ENCODE measurements around the gene MPHOSPH10. TPM values are rescaled to one million over a fixed set of nuclear protein-coding genes. Genes with fewer than 3 reads are reported as not detected.
A peak's percentile ranks its signal among the peaks of the same experiment; 100 is the strongest.
"Not testable (repeated sequence)": the region's sequence is repeated elsewhere in the genome, so short reads cannot be mapped to it uniquely, and the experiment has no call there.

MPHOSPH10 gene
- total and polyA plus RNA-seq, 2 of the 13 experiments (the other 11 are each of a cell fraction or from before 2014, with no cell fraction given): 37.8 to 137 TPM

DNA sequence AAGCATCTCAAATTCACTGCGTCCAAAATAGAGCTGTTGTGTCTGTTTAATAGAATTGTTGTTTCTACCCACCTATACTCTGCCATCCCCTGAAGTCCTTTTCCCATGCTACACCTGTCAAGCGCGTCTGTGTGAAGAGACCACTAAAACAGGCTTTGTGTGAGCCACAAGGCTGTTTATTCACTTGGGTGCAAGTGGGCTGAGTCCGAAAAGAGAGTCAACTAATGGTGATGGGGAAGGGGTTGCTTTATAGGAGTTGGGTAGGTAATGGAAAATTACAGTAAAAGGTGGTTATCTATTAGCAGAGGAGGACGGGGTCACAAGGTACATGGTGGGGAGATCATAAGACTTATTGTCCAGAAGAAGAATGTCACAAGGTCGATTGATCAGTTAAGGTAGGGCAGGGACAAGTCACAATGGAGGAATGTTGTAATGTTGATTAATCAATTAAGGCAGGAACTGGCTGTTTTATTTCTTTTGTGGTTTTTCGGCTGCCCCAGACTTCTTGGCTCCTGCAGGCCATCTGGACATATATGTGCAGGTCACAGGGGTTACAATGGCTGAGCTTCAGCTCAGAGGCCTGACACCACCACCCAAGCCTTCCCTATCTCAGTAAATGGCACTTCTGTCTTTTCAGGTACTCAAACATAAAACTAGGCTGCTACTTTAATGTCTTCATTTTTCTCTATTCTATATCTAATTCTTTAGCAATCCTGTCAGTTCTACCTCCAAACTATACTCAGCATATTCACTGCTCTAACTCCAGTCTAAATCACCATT, 1.1 kb downstream of the MPHOSPH10 start (continued):
- TF ChIP-seq, protein P1, sequence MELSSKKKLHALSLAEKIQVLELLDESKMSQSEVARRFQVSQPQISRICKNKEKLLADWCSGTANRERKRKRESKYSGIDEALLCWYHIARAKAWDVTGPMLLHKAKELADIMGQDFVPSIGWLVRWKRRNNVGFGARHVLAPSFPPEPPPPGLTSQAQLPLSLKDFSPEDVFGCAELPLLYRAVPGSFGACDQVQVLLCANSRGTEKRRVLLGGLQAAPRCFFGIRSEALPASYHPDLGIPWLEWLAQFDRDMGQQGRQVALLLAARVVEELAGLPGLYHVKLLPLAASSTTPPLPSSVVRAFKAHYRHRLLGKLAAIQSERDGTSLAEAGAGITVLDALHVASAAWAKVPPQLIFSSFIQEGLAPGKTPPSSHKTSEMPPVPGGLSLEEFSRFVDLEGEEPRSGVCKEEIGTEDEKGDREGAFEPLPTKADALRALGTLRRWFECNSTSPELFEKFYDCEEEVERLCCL (CRISPR knock-in tag; IDR thresholded peaks at IDR 0.05; ENCODE audit: borderline replicate concordance): 0 out of 2 replicates have a peak, but pooled peaks have one; percentile 21
- TF ChIP-seq SAP130 (CRISPR knock-in tag; IDR thresholded peaks at IDR 0.05; ENCODE audit: low read depth) (peak; percentile 66; the same call in 1 of the 2 replicates), TAF1 (CRISPR knock-in tag; IDR thresholded peaks at IDR 0.05) (peak; percentile 34; the same call in 1 of the 2 replicates), CREB1 (CRISPR knock-in tag; IDR thresholded peaks at IDR 0.05) (peak; percentile 55; the same call in 1 of the 2 replicates), ZFX (CRISPR knock-in tag; IDR thresholded peaks at IDR 0.05; ENCODE audit: low read depth) (peak; percentile 45; the same call in 1 of the 2 replicates), GATA4 (IDR thresholded peaks at IDR 0.05; ENCODE audit: borderline replicate concordance, low read depth) (peak; percentile 76), ZBTB7B (CRISPR knock-in tag; IDR thresholded peaks at IDR 0.05) (peak; percentile 34; the same call in 1 of the 2 replicates), ONECUT2 (CRISPR knock-in tag; IDR thresholded peaks at IDR 0.05) (peak; percentile 84), ZNF747 (CRISPR knock-in tag; IDR thresholded peaks at IDR 0.05; ENCODE audit: borderline replicate concordance) (peak; percentile 45; the same call in 1 of the 2 replicates), DMAP1 (CRISPR knock-in tag; IDR thresholded peaks at IDR 0.05) (peak; percentile 74; the same call in 1 of the 2 replicates), PHF21A (CRISPR knock-in tag; IDR thresholded peaks at IDR 0.05) (peak; percentile 32; the same call in 1 of the 2 replicates), HNF4A (CRISPR knock-in tag; IDR thresholded peaks at IDR 0.05) (peak; percentile 54), RARA (CRISPR knock-in tag; IDR thresholded peaks at IDR 0.05) (peak; percentile 67; the same call in 1 of the 2 replicates), ATF1 (CRISPR knock-in tag; IDR thresholded peaks at IDR 0.05) (peak; percentile 68), NCOA2 (CRISPR knock-in tag; IDR thresholded peaks at IDR 0.05) (peak; percentile 86), KMT2A (CRISPR knock-in tag; IDR thresholded peaks at IDR 0.05) (peak; percentile 53; the same call in 1 of the 2 replicates), POLR2A (IDR thresholded peaks at IDR 0.05; ENCODE audit: insufficient read depth in 1 of 2, low read depth in 2 of 2, low read length in 2 of 2) (peak; percentile 62 to 69), SALL1 (CRISPR knock-in tag; IDR thresholded peaks at IDR 0.05) (peak; percentile 19; the same call in 1 of the 2 replicates), MED8 (CRISPR knock-in tag; IDR thresholded peaks at IDR 0.05; ENCODE audit: insufficient replicate concordance) (peak; percentile 73), BRD4 (CRISPR knock-in tag; IDR thresholded peaks at IDR 0.05) (0 out of 2 replicates have a peak, but pooled peaks have one; percentile 28), PHF8 (CRISPR knock-in tag; IDR thresholded peaks at IDR 0.05) (peak; percentile 9; the same call in 1 of the 2 replicates), GATAD2A (CRISPR knock-in tag; IDR thresholded peaks at IDR 0.05) (peak; percentile 64), HDAC2 (CRISPR knock-in tag; IDR thresholded peaks at IDR 0.05) (peak; percentile 40; the same call in 1 of the 2 replicates), MAF1 (CRISPR knock-in tag; IDR thresholded peaks at IDR 0.05; ENCODE audit: borderline replicate concordance) (0 out of 2 replicates have a peak, but pooled peaks have one; percentile 39), POLR2AphosphoS5 (IDR thresholded peaks at IDR 0.05; ENCODE audit: low read depth, low read length) (peak; percentile 61; the same call in 1 of the 2 replicates), FOSL2 (CRISPR knock-in tag; IDR thresholded peaks at IDR 0.05) (peak; percentile 19; the same call in 1 of the 2 replicates)
- not testable (repeated sequence) for TF ChIP-seq CREB1 (IDR thresholded peaks at IDR 0.05)
- TF ChIP-seq, protein P2, sequence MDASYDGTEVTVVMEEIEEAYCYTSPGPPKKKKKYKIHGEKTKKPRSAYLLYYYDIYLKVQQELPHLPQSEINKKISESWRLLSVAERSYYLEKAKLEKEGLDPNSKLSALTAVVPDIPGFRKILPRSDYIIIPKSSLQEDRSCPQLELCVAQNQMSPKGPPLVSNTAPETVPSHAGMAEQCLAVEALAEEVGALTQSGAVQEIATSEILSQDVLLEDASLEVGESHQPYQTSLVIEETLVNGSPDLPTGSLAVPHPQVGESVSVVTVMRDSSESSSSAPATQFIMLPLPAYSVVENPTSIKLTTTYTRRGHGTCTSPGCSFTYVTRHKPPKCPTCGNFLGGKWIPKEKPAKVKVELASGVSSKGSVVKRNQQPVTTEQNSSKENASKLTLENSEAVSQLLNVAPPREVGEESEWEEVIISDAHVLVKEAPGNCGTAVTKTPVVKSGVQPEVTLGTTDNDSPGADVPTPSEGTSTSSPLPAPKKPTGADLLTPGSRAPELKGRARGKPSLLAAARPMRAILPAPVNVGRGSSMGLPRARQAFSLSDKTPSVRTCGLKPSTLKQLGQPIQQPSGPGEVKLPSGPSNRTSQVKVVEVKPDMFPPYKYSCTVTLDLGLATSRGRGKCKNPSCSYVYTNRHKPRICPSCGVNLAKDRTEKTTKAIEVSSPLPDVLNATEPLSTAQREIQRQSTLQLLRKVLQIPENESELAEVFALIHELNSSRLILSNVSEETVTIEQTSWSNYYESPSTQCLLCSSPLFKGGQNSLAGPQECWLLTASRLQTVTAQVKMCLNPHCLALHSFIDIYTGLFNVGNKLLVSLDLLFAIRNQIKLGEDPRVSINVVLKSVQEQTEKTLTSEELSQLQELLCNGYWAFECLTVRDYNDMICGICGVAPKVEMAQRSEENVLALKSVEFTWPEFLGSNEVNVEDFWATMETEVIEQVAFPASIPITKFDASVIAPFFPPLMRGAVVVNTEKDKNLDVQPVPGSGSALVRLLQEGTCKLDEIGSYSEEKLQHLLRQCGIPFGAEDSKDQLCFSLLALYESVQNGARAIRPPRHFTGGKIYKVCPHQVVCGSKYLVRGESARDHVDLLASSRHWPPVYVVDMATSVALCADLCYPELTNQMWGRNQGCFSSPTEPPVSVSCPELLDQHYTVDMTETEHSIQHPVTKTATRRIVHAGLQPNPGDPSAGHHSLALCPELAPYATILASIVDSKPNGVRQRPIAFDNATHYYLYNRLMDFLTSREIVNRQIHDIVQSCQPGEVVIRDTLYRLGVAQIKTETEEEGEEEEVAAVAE (CRISPR knock-in tag; IDR thresholded peaks at IDR 0.05; ENCODE audit: borderline replicate concordance): peak; percentile 29; the same call in 1 of the 2 replicates
